Stimulated activated CD4-positive, alpha-beta T cell treated with anti-CD3 and anti-CD28 coated beads, Interleukin-1b, Interleukin-23, amount 100 ng/mL, for 4 hours (primary cell): Measurements from ENCODE around the gene UPK2.
"Not testable (repeated sequence)": the region's sequence is repeated elsewhere in the genome, so short reads cannot be mapped to it uniquely, and the experiment has no call there.

Source experiments
- DNase-seq, 2 donors: peaks; one replicate each; pipeline ENCODE4 v3.0.0-alpha.2; 2020; ENCODE audit warnings: low read depth in 2 of 2

UPK2 gene

GRCh38 chr11:118988280-118988679, 32.2 kb downstream of the UPK2 start:
- DNase-seq = no peak

DNA sequence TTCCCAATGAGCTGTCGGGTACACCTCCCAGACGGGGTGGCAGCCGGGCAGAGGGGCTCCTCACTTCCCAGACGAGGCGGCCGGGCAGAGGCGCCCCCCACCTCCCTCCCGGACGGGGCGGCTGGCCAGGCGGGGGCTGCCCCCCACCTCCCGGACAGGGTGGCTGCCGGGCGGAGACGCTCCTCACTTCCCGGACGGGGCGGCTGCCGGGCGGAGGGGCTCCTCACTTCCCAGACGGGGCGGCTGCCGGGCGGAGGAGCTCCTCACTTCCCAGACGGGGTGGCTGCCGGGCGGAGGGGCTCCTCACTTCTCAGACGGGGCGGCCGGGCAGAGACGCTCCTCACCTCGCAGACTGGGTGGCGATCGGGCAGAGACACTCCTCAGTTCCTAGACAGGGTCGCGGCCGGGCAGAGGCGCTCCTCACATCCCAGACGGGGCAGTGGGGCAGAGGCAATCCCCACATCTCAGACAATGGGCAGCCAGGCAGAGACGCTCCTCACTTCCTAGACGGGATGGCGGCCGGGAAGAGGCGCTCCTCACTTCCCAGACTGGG, 35.5 kb downstream of the UPK2 start:
- DNase-seq = not testable (repeated sequence)

DNA sequence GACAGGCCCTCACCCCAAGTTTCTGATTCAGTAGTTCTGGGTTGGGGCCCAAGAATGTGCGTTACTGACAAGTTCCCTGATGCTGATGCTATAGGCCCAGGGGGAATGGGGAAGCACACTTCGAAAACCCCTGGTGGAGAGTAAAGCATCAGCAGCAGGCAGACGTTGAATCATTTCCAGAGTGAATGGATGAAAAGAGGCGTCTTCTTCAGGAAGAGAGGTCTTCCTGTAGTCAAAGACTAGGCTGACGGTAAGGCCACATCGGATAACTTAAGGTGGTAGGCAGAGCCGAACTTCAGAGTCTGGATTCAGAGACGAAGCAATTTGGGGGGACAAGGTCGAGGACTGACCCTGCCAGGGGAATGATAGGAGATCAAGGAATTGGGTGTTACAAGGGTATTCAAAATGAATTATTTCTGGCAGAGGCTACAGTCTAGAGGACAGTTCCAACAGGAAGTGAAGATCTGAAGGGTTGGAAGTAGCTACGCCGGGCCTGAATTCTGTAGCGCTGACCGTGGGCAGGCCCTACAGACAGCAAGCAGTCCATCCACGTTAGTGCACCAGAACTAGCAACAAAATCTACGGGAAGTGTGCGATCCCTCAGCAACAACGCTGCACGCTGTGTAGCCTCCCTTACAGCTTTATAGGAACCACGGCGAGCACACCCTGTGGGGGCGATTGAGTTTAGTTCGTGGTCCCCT, 41.0 kb downstream of the UPK2 start:
- DNase-seq = no peak

DNA sequence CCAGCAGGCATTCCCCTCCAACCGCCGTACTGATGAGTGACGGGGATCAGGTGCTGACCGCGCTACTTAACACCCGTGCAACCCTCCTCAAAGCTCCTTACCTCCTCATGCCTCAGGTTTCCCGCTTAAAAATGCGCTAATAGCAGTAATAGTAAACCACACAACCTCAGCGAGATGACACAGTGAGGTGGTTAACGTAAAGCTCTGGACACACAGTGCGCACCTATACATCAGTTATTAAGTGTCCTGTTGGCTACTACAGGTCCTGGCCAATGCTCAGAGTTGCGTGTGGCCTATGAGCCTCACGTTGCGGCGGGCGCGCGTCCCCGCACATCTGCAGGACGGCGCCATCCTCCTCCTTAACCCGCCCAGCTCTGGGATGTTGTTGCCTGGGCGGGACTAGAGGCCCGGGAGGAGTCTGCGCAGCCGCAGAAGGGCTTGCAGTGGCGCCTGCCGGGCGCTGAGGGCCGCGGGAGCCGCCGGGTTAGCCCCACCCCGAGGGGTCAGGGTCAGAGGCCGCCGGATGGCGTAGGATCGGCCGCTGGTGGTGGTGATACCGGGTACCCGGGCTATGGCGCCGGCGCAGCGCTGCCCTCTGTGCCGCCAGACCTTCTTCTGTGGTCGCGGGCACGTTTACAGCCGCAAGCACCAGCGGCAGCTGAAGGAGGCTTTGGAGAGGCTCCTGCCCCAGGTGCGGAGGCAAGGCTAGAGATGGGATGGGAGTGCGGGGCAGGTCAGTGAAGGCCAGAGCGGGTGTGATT, 41.7 kb downstream of the UPK2 start, which contains the start of gene CENATAC:
Gene CENATAC (plus strand): TSS at position 512 of the 761 bp plus-strand sequence. CDS start 60 bp downstream, at position 572.
- peak; percentile 92 to 94 for DNase-seq

DNA sequence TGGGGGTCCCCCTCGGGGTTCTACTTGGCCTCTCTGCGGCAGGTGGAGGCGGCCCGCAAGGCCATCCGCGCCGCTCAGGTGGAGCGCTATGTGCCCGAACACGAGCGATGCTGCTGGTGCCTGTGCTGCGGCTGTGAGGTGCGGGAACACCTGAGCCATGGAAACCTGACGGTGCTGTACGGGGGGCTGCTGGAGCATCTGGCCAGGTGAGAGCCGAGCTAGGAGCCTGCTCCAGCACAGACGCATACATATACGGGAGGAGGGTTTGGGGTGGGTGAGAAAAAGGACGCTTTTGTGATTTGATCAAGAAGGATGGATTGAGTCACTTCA, 42.3 kb downstream of the UPK2 start:
- no peak for DNase-seq

DNA sequence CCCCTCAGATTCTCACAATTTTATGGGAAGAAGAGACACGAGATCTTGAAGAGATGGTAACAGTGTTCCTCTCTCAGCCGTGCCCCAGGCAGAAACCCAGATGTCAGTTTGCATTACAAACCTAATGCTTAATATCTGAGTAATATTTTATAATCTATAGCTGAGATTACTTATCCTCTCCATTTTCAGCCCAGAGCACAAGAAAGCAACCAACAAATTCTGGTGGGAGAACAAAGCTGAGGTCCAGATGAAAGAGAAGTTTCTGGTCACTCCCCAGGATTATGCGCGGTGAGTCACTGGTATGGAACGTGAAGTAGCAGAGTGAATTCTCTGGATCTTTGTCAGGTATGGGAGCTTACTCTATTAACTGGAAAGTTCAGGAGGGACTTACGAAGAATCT, 42.7 kb downstream of the UPK2 start:
- DNase-seq = no peak

GRCh38 chr11:119000906-119001305, 44.8 kb downstream of the UPK2 start:
- no peak for DNase-seq

DNA sequence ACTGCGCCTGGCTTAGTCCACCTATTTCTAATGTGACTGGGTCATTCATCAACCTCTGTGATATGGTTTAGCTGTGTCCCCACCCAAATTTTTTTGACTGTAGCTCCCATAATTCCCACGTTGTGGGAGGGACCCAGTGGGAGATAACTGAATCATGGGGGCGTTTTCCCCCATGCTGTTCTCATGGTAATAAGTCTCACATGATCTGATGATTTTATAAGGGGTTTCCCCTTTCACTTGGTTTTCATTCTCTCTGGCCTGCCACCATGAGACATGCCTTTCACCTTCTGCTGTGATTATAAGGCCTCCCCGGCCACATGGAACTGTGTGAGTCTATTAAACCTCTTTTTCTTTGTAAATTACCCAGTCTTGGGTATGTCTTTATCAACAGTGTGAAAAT, 50.6 kb downstream of the UPK2 start:
- DNase-seq = no peak
